Breast epithelium (tissue), 3 donors: ENCODE results near the gene MIER1.

Experiments
- POLR2A ChIP-seq: fragments of 450-650 bp; IDR thresholded peaks from one replicate; pipeline ENCODE4 v1.6.1; 2016; ENCODE audit warnings: antibody characterized with exemption, mild to moderate bottlenecking, moderate library complexity
- POLR2AphosphoS5 ChIP-seq, 3 donors: sonication (generic); formaldehyde crosslinking; IDR thresholded peaks; one replicate each; pipeline ENCODE4 v1.6.1; 2017; ENCODE audit warnings: antibody characterized with exemption in 3 of 3
- TF ChIP-seq, protein P1 (sequence below), 3 donors: fragments of 450-650 bp; IDR thresholded peaks; one replicate each; pipeline ENCODE4 v1.5.1; 2016 to 2017; ENCODE audit warnings: antibody characterized with exemption in 3 of 3, mild to moderate bottlenecking in 3 of 3, moderate library complexity in 3 of 3

DNA sequence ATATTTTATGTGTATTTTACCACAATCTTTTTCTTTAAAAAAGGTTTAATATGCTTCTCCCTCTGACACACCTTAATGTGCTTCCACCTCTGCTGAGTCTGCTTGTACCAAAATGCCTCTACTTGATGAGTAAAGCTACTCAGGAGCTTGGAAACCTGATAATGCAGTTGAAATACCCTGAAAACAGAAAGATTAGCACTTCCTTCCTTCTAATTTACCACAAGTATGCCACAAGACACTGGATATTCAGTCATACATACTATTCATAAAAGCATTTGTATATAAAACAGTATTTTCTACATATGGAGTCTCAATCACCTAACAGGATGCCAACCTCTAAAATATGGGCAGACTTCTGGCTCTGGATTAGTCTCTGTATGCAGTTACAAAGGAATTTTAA is 74.2 kb downstream of the MIER1 start:
- TF ChIP-seq, protein P1, sequence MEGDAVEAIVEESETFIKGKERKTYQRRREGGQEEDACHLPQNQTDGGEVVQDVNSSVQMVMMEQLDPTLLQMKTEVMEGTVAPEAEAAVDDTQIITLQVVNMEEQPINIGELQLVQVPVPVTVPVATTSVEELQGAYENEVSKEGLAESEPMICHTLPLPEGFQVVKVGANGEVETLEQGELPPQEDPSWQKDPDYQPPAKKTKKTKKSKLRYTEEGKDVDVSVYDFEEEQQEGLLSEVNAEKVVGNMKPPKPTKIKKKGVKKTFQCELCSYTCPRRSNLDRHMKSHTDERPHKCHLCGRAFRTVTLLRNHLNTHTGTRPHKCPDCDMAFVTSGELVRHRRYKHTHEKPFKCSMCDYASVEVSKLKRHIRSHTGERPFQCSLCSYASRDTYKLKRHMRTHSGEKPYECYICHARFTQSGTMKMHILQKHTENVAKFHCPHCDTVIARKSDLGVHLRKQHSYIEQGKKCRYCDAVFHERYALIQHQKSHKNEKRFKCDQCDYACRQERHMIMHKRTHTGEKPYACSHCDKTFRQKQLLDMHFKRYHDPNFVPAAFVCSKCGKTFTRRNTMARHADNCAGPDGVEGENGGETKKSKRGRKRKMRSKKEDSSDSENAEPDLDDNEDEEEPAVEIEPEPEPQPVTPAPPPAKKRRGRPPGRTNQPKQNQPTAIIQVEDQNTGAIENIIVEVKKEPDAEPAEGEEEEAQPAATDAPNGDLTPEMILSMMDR (IDR thresholded peaks at IDR 0.05) = no peak
- TF ChIP-seq POLR2A (no peak), POLR2AphosphoS5 (IDR thresholded peaks at IDR 0.05) (no peak)
